HG02840 (cell line): Measurements from ENCODE around the gene UPK2.

Experiments used
- ATAC-seq: cut with Tn5 transposase; IDR thresholded peaks from one replicate; pipeline ENCODE4 v1.9.1; 2021; ENCODE audit warnings: mild to moderate bottlenecking, moderate library complexity, moderate number of reproducible peaks; ENCODE audit not compliant: unreplicated experiment, low FRiP score

The UPK2 gene

DNA sequence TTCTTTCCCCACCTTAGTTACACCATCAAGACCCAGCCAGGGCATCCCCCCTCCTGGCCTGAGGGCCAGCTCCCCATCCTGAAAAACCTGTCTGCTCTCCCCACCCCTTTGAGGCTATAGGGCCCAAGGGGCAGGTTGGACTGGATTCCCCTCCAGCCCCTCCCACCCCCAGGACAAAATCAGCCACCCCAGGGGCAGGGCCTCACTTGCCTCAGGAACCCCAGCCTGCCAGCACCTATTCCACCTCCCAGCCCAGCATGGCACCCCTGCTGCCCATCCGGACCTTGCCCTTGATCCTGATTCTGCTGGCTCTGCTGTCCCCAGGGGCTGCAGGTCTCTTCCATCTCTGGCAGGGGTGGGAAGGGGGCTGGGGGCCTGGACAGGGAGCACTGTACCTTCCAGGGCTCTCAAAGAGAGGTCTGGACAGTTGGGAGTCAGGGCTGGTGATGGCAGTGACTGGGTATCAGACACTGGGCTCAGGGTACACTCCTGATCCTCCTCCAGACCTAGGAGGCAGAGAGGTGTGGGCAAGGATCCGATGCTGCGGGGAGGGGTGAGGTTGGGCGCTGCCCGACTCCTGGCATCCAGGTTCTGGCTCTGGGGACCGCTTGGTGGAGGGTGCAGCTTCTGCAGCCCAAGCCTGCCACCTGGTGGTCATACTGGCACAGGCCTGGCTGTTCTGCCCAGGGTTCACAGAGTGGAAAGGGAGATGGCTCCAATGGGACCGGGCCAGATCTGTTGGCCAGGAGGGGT, at the start of gene UPK2:
UPK2 (plus strand) TSS at position 205 of the 753 bp plus-strand sequence; CDS start at position 258, 53 bp downstream.
- ATAC-seq, result no peak

- ATAC-seq, result no peak
These were observed 48.8 kb upstream of the UPK2 start for GRCh38 chr11:118907051-118908042.

- no peak for ATAC-seq
These were observed 47.8 kb upstream of the UPK2 start for GRCh38 chr11:118908264-118908663.

DNA sequence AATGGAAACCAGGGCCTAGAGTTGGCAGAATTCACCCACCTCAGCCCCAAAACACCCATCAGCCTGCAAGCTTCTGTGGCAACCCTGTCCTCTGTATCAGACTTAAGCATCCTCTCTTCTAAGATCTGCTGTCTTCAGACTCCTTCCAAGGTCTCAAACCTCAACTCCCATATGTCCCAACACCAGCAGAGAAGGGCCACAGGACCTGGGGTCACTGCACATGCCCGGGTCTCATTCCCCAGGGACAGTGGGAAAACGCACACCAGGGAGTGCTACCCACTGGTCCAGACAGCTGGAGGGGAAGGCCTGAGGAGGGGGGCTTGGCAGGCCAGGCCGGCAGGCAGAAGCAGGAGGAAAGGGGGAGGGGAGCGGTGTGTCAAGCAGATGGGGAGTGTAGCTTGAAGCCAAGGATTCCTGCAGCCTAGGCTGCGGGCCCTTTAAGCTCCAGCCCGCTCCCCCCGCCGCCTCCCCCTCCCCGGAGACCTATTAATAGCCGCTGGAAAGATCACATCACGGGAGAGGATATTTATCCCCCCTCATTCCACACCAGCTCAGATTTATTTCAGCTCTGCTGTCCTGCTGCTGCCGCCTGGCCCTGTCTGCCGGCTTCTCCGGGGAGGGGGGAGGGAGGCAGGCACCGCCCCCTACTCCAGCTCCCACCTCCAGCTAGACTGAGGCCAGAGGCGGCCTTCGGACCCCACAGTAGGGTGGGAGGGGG, 47.0 kb upstream of the UPK2 start:
- no peak for ATAC-seq

DNA sequence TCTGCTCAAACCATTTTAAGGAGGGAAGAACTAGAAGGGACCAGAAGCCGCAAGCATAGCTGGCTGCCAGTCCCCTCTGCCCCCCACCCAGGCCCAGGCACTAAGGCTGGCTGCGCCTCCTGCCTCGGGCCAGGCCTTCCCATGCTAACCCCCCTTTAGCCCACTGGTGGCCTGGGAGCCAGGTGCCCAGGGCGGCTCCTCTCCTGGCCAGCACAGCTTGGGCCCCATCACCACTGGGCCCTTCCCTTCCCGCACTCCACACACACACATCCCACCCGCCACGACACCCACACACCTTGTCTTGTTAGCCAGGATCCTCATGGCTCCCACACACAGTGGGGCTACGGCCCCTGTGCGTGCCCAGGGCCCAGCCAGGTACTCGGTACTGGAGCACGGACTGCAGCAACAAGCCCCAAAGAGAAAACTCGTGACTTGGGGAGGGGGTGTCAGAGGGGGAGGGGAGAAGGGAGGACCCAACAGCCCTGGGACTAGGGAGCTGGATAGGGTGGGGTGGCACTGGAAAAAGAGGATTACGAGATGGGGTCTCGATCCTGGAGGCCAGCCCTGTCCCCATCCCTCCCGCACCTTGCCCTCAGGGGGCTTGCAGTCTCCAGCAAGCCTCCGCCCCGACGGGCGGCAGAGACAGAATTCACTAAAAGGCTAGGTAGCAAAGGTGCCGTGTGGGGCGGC, 46.3 kb upstream of the UPK2 start:
- no peak for ATAC-seq

DNA sequence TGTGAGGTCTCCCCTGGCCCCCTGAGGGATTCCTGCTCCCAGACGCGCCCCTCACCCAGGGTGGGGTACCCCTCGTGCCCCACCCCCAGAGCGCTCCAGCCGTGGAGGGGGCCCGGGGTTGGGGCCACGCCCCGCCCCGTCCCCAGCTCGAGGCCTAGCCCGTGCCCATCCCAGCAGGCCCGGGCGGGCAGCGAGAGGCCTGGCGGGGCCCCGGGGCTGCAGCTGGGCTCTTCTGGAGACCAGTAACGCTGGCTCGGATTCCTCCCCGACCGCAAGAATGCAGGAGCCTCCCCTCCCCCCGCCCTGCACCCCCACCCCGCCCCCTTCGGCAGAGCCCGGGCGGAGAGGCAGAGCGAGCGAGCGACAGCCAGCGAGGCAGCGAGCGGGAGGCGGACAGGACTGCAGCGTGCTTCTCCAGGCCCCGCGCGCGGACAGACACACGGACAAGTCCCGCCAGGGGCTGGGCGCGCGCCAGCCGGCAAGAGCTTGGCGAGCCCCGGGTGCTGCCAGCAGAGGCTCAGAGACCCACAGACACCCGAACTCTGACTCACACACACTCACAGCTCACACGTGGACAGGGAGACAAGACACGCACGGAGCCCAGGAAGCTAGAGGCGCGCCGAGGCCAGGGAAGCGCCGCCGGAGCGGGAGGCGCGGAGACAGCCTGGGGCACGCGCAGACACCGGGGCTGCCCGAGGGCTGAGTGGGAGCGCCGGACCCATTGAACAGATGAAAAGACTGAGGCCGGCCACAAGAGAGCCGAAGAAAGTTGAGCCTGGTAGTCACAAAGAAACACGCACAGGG, 45.6 kb upstream of the UPK2 start:
- ATAC-seq, result no peak

GRCh38 chr11:118911113-118911879, 44.8 kb upstream of the UPK2 start:
- no peak for ATAC-seq

- ATAC-seq, result no peak
These were observed 44.0 kb upstream of the UPK2 start for GRCh38 chr11:118911880-118912741.

DNA sequence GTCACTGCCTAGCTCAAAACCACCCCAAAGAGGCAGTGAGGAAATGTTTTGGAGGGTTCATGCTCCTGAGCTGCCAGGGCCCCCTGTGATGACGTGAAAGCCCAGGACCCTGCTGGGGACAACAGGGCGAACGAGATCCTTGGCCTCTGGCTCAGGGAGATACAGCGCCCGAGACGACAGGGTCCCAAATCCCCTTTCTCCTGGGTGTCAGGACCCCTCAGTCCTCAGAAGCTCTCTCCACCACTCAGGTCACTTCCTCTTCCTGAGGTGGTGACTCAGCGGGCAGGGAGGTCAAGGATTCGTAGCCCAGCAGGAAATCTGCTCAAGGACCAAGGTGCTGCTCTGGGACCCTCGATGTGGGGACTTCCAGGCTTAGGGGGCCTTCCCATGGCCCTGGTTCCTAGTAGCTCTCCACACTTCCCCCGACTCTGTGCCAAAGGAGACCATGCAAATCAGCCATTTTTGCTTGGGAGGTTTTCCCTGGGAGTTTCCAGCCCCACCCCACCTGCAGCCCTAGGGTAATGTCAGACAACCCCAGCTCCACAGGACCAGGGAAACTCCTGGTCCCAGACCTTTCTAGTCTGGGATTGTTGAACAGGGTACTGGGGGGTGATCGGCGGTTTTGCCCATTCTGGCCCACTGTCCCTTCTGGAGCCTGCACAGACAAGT, 43.2 kb upstream of the UPK2 start:
- no peak for ATAC-seq

GRCh38 chr11:118913411-118914125, 42.5 kb upstream of the UPK2 start:
- ATAC-seq, result no peak

GRCh38 chr11:118914178-118914918, 41.8 kb upstream of the UPK2 start:
- ATAC-seq, result no peak

GRCh38 chr11:118914987-118915386, 41.1 kb upstream of the UPK2 start:
- ATAC-seq, result no peak

GRCh38 chr11:118915396-118915795, 40.7 kb upstream of the UPK2 start:
- no peak for ATAC-seq

- ATAC-seq, result no peak
These were observed 39.9 kb upstream of the UPK2 start for GRCh38 chr11:118915941-118916841.

DNA sequence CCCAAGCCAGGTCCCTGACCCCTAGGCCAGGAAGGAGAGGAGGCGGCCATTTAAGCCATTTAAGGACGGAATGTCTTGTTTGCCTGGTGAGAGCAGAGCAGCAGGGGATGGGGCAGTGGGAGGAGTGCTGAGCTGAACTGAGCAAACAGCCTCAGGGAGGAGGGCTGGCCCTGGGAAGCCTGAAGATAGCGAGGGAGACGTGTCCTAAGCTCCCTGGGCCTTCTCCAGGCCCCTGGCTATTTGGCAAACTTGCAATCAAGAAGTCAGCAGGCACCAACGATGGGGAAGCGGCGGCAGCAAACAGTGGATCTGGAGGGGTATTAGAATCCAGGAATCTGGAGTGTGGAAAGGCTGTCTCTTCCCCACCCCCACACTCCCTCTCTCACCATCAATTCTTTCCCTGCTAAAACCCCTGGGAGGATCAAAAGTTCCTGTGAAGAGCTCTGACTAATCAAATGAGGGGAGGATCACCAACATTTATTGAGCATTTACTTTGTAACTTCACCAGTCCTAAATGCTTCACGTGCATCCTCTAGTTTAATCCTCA, 39.2 kb upstream of the UPK2 start:
- ATAC-seq, result no peak
